ENCODE data around the gene FAM184B.

The FAM184B gene

DNA sequence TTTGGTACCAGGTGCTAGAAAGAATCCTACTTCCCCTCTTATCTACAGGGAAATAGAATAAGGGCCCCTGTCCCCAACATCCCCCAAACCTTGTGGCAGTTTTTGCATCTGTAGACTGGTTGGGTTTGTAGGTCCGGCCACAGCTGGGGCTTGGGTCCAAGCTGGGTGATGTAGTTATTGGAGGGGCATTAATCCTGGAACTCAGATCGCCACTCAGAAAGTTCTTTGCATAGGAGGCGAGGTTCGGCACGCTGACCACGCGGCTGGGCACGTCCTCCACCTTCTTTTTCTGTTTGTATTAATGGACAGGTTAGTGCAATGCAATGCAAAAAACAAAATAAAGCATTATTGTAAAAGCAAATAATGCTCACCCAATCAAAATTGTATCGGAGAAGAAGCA is 147.8 kb downstream of the FAM184B start:
- DNase-seq, result no peak

DNA sequence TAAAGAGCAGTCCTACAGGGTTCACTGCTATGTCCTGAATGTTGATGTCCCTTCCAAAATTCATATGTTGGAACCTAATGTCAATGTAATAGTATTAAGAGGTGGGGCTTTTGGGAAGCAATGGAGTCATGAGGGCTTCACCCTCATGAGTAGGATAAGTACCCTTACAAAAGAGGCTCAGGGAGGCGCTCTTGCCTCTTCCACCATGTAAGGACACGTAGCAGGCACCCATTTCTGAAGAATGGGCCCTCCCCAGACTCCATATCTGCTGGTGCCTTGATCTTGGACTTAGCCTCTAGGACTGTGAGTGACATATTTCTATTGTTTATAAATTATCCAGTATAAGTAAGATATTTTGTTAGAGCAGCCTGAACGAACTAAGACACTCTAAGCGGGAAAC is 151.2 kb downstream of the FAM184B start:
- DNase-seq, result no peak

DNA sequence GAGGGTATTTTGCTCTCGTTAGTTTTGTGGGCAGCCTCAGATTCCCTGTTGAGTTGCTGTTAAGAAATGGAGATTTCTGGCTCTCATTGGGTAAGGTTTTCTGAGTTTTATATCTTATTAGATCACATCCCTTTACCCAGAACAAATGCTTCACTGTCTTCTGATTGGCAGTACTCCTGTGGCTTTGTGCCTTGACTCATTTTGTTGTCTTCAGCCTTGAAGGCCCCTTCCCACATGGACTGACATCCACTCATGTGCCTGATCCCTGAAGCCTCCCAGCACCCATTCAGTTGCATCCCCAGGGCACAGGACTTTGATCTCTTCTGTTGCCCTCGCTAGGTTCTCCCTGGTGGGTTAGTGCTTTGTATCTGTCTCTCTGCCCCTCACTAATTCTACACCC is 156.6 kb downstream of the FAM184B start:
- DNase-seq, result no peak

DNA sequence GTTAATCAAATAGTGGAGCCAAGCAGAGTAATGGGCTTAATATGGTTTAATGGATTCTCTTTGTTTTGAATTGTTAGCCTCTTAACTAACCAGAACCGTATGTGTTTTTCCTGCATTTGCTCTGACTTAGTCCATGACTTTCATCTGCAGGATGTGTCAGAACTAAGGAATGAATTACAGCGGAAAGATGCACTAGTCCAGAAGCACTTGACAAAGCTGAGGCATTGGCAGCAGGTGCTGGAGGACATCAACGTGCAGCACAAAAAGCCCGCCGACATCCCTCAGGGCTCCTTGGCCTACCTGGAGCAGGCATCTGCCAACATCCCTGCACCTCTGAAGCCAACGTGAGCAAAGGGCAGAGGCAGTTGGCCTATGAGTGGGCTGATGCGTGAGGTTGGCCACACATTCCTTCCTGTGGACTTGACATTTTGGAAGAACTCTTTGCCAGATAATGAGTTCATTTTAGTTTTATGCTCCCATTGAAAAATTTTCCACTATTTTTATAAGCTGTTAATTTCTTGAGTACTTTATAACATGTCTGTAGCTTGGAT is 157.9 kb downstream of the FAM184B start:
- no peak for DNase-seq

DNA sequence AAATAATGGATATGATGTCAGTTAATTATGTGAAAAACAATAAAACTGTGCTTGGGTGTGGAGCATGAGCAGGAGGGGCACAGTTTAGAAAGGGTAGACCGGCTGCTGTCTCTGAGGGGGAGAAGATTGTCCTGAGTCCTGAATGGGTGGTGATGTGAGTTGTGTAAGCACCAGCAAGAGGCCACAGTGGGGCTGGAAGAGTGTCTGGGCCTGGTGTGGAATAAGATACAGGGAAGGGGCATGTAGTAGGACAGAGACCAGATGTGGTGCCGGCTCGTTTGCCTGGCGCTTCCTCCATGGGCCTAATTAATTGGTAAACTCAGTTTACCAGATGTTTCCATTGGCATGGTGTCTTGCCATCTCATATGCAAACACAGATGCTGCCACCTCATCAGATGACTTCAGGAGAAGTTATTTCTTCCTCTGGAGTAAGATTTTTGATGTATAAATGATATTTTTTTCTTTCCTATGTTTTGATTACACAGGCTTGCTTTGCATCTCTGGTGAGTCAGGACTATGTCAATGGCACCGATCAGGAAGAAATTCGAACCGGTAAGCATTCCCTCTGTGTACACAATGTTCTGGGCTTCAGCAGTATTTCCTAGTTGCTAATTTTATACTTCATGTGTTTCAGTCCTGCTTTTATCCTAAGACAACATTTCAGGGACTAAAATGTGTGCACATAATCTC is 161.9 kb downstream of the FAM184B start:
- DNase-seq, result no peak

DNA sequence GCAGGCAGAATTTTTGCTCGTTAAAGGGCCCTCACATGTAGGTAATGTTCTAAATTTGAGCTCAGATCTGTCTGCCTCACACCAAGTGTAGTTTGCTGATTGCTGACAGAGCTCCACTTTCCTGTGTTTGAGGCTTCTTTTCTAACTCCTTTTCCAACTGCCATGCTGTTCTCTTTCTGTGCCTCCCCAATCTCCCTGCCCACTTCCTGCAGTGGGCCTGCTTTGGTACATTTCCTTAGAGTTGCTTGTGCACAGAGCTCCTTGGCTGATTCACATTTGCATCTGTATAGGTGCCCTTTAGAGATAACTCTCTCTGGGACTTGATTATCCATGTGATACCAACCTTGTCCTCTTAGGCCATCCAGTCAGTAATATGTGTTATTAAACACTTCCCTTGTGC is 162.5 kb downstream of the FAM184B start:
- DNase-seq, result no peak

DNA sequence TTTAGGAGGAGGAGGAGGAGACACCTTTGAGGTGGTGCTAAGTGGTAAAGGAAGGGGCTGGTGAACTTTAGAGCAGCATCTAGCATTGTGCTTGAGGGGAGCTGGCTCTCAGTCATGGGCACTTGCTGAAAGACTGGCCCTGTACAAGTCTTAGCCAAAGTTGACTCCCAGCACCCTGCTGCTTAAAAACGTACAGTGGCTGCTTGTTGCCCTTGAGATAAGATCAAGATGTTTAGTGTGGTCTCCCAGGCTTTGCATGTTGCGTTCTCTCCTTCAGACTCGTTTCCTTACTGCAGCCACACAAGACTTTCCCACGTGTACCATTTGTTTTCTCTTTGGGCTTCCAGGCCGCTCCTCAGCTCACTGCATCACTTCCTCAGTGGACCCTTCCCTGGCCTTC is 165.1 kb downstream of the FAM184B start:
- no peak for DNase-seq

DNA sequence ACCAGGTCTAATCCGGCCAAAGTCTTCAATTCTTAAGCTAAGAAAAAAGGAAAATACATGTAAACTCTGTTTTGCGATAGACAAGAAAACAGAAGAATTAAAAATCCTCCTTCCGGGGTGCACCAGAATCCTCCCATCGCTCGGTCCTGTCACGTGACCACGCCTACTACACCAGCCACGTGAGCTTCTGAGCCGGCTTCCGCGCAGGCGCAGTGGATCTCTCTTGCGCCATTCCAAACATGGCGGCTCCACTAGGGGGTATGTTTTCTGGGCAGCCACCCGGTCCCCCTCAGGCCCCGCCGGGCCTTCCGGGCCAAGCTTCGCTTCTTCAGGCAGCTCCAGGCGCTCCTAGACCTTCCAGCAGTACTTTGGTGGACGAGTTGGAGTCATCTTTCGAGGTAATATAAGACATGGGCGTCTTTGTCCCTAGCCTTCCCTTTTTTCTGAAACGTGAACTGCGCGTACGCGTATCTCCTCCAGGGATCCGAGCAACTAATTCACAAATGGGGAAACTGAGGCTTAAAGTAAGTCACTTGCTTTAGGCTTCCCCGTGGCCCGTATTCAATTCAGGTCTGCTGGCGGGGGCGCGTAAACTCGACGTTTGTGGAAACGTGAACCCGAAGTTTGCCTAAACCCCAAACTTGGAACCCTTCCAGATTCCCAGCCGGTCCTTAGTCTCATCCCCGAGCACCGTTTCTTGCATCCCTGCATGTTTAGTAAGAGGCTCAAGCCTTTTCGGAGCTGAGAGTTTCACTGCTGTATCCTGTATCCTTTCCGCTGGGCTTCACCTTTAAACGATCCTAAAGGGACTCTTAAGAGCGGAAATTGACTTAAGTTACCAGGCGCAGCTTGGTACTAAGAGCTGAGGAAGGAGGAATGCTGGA is 166.8 kb downstream of the FAM184B start, which contains the start of gene MED28:
MED28 (plus strand) TSS at position 226 of the 884 bp plus-strand sequence; CDS start at position 240, 14 bp downstream.
- peak; percentile 98 to 100 (median 98) for DNase-seq

DNA sequence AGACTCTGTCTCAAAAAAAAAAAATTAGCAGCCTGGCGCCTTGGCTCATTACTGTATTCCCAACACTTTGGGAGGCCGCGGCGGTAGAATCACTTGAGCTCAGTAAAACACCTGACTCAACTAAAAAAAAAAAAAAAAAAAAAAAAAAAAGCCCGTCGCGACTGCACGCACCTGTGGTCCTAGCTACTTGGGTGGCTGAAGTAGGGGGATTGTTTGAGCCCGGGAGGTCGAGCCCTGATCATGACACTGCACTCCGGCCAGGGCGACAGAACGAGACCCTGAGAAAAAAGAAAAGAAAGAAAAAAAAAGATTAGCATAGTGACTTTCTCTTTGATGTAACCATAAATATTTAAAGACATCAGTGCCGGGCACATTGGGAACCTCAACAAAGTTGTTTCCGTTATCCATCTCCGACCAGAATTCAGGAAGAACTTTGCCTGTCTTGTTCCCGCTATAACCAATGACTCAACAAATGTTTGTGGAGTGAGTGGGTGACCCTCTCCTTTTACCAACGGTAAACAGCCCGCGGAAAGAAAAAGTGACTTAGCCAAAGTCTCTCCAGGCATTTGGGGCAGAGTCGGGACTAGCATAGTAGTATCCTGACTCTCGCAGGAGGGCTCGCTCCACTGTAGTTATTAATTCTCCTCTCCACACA is 167.5 kb downstream of the FAM184B start:
- peak in 3 of 4 experiments; percentile 65 to 71 (median 67) for DNase-seq

DNA sequence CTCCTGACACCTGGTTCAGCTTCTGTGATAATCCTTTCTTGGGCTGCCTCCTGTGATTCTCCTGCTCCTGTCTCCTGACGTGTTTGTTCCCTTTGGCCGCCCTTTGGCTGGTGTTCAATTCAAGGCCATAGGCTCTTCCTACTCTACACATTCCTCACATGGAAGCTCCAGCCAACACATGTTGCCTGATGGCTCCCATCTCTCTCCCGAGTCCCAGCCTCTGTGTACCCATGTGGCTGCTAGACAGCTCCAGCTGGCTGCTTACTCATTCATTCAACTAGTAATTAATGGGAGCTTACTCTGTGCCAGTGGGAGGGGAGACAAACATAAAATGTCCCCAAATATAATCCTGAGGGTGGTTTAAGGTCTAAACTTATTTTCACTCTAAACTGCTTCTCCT is 176.2 kb downstream of the FAM184B start:
- DNase-seq, result no peak

DNA sequence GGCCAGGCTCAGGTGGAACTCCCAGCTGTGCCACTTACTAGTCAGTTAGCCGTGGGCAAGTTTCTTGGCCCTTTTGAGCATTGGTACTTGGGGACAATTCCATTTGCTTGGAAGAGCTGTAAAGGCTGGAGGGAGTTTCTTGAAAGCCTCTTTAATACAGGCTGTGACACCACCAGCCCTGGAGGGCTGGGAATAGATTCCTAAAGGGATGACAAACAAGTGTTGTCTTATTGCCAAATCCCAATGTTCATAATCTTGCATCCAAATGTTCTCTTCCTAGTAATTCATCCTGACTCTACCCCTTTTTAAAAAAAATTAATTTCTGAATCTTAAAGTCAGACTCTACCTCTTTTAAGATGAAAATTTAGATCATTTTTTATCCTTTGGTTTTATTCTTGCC is 181.6 kb downstream of the FAM184B start:
- DNase-seq, result no peak

DNA sequence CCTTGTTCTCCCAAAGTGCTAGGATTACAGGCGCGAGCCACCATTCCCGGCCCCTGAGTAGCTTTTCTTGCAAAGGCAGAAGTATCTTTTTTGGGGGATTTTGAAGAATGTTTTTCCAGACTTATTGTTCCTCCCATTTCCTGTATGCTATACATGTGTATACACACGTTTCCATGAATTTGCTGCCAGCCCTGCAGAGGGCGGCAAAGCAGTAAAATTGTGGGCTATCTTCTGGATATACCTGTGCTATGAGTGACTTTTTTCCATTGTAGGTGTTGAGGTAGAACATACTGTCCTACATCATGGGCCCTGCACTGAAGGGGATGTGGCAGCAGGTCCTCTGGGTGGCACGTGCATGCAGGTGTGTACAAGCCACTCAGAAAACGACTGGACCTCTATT is 183.9 kb downstream of the FAM184B start:
- no peak for DNase-seq

DNA sequence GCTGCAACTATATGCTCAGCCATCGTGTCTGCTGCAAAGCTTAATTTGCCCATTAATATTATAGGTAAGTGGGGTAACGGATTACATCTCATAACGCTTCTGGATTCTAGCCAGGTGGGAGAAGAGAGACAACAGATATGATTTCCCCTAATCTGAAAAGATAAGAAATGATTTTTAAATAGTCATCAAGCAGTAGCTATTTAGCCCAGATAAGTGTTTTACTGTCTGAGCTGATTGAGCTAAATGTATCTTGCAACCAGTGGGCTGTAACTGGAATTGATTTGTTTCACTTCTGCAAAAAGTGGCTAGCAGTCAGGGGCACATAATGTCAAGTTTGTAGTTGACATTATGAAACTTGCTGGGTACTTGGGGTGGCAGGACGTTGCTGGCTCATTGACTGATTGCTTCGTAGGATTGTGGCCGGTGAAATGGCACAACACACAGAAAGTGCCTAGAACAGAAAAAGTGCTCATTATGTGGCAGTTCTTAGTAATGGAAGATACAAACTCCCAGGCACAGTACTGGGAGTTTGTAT is 185.9 kb downstream of the FAM184B start:
- peak; percentile 73 to 90 (median 84) for DNase-seq

DNA sequence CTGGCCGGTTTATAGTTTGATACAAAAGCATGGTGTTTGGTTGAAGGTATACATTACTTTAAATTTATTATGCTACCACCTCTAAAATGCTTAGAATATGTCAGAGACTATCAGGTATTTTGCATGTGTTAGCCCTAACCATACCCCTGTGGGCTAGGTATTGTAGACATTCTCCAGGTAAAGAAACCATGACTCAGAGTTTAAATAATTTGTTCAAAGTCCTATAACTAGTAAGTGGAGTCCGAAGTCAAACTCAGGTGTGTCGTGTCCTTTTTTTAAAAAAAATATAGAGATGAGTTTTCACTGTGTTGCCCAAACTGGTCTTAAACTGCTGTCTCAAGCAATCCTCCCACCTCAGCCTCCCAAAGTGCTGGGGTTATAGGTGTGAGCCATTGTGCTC is 192.1 kb downstream of the FAM184B start:
- DNase-seq, result no peak

DNA sequence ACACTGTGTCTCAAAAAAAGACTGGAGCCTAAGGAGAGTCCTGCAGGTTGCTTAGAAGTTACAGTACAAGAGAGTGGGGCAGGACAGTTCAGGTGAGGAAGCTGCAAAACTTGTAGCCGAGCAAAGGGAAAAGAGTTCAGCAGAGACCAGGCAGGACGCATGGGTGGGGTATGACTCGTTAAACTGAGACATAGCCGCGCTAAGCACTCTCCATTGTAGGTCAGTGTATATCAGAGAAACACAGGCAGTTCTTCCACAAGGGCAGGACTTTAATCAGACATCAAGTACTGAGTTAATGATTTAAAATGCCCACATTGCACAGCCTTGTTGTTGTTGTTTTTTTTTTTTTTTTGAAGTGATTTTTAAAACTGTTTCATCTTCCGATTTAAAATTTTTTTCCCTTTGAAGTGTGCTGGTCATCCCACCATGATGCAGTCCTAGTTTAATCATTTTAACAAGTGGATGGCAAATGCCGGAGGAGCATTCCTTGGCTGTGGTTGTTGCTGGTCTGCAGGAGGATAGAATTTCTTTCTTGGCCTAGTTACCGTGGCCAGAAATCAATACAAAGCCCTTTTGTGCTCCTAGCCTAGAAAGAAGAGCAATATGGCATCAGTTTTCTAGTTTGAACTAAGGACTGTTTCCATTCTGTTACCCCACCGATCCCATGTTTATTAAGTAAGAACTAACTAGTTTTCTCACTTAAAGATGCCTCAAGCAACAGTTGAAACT is 194.2 kb downstream of the FAM184B start:
- DNase-seq, result no peak

DNA sequence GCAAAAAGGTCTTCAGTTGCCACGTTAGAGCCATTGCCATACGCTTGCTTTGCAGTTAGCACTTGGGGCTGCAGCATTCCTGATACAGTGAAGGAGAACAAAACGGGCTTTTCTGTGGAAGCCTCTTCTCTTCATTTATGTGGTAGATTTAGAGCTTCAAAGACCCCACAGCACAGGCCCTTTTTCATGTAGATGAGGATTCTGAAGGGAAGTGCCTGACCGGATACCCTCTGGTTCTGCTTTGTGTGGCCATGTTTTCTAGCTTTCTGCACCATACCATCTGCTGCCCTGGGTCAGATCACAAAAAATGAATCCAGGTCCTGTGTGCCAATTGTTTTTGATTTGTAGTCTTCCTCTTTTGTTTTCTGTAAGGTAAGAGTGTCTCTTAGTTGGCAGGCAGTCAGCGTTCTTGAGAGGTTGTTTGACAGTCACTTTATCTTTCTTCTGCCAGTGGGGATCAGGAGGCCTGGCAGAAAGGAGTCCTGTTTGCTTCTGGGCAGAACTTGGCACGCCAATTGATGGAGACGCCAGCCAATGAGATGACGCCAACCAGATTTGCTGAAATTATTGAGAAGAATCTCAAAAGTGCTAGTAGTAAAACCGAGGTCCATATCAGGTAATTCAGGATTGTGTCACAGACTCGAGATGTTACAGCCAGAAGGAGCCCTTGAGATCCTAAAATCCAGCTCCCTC is 196.8 kb downstream of the FAM184B start:
- no peak for DNase-seq

DNA sequence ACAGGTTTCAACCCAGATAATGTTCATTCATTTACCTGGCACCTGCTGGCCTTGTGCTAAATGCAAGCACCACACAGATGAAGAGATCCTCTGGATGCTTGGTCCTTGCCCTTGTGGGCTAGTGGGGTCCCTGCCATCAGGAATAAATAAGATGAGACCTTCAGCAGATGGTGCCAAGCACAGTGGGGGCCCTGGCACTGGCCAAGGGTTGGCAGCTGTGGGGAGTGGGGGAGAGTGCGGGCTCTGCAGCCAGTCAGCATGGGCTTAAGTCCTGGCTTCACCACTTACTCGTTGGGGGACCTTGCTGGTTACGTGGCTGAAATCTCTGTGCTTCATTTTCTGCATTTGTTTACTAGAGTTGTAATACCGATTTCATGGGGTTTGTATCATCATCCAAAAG is 197.5 kb downstream of the FAM184B start:
- no peak for DNase-seq

DNA sequence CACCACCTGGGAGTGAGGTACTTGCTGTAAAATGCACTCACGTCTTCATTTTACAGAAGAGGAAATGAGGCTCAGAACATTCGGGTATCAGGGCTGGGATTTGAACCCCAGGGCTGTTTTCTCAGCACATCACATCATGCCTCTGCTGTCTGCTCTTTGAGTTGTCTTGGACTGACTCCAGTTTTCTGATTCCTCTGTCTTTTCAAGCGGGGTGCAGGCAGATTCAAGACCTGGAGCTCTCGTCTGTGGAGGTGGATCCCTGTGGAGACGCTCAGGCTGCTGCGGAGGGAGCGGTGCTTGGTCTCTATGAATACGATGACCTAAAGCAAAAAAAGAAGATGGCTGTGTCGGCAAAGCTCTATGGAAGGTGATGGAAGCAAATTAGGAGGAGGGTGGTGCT is 198.1 kb downstream of the FAM184B start:
- DNase-seq, result no peak

DNA sequence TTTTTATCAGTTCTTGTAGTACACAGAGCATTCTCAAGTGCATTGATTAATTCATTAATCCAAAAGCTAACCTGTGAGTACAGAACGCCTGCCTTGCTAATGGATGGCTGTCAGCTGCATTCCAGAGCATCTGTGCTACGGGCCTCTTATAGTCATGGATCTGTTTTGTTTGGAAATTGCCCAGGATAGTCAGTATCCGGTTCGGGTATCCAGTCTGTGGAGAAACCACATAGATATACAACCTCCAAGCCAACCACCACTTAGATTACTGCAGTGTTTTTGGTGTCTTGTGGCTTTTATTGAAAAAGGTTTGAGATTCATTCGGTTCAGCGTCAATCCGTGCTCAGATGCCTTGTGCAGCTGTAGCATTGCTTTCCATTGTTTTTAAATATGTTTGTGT is 200.5 kb downstream of the FAM184B start:
- no peak for DNase-seq

All from suppressor macrophage (primary cell).